Hypothalamus (tissue), 51 donors: ENCODE measurements around the gene SDHAF4.
A peak's percentile ranks its signal among the peaks of the same experiment; 100 is the strongest.
"Not testable (repeated sequence)": the region's sequence is repeated elsewhere in the genome, so short reads cannot be mapped to it uniquely, and the experiment has no call there.

Experiments used
- DNase-seq, 51 donors: peaks; one replicate each; lab custom pipeline; 2025; lab: John Stamatoyannopoulos, UW

SDHAF4 gene

GRCh38 chr6:70566751-70567382 is at the start of gene SDHAF4:
TSS of gene SDHAF4 (plus strand) at chr6:70566930. CDS start at chr6:70566941, 11 bp downstream.
- DNase-seq = peak; percentile 69 to 95 (median 88)

- no peak for DNase-seq
Observed at GRCh38 chr6:70518723-70519122, 48.0 kb upstream of the SDHAF4 start.

- no peak for DNase-seq
Observed at GRCh38 chr6:70520575-70520974, 46.2 kb upstream of the SDHAF4 start.

GRCh38 chr6:70524721-70525286 is 41.9 kb upstream of the SDHAF4 start:
- DNase-seq = no peak

- DNase-seq = no peak
Observed at GRCh38 chr6:70527071-70527737, 39.5 kb upstream of the SDHAF4 start.

- DNase-seq = no peak
Observed at GRCh38 chr6:70530023-70530422, 36.7 kb upstream of the SDHAF4 start.

- no peak for DNase-seq
Observed at GRCh38 chr6:70531133-70531532, 35.6 kb upstream of the SDHAF4 start.

- DNase-seq = no peak
Observed at GRCh38 chr6:70537266-70537665, 29.5 kb upstream of the SDHAF4 start.

GRCh38 chr6:70538376-70538775 is 28.4 kb upstream of the SDHAF4 start:
- DNase-seq = no peak

GRCh38 chr6:70547313-70547712 is 19.4 kb upstream of the SDHAF4 start:
- peak in 5 of 51 donors; percentile 1 to 19 (median 8) for DNase-seq

GRCh38 chr6:70547905-70548304 is 18.8 kb upstream of the SDHAF4 start:
- DNase-seq = no peak

- DNase-seq = no peak
Observed at GRCh38 chr6:70549327-70549726, 17.4 kb upstream of the SDHAF4 start.

GRCh38 chr6:70551566-70551965 is 15.2 kb upstream of the SDHAF4 start:
- DNase-seq = no peak

- not testable (repeated sequence) for DNase-seq
Observed at GRCh38 chr6:70552286-70552940, 14.3 kb upstream of the SDHAF4 start.

GRCh38 chr6:70552974-70553373 is 13.8 kb upstream of the SDHAF4 start:
- no peak for DNase-seq

GRCh38 chr6:70557998-70558397 is 8.7 kb upstream of the SDHAF4 start:
- no peak for DNase-seq

GRCh38 chr6:70562401-70562800 is 4.3 kb upstream of the SDHAF4 start:
- not testable (repeated sequence) for DNase-seq

- no peak for DNase-seq
Observed at GRCh38 chr6:70563530-70563929, 3.2 kb upstream of the SDHAF4 start.

GRCh38 chr6:70574643-70575042 is 7.9 kb downstream of the SDHAF4 start:
- DNase-seq = no peak

GRCh38 chr6:70575899-70576495 is 9.3 kb downstream of the SDHAF4 start:
- no peak for DNase-seq

- no peak for DNase-seq
Observed at GRCh38 chr6:70586114-70586513, 19.4 kb downstream of the SDHAF4 start.
